HG02588 (cell line): Measurements from ENCODE around the gene ZNF629.
"Not testable (repeated sequence)": the region's sequence is repeated elsewhere in the genome, so short reads cannot be mapped to it uniquely, and the experiment has no call there.

Experiments used
- ATAC-seq: cut with Tn5 transposase; IDR thresholded peaks from one replicate; pipeline ENCODE4 v1.9.1; 2021; ENCODE audit warnings: mild to moderate bottlenecking, moderate library complexity; ENCODE audit not compliant: unreplicated experiment

Gene ZNF629

DNA sequence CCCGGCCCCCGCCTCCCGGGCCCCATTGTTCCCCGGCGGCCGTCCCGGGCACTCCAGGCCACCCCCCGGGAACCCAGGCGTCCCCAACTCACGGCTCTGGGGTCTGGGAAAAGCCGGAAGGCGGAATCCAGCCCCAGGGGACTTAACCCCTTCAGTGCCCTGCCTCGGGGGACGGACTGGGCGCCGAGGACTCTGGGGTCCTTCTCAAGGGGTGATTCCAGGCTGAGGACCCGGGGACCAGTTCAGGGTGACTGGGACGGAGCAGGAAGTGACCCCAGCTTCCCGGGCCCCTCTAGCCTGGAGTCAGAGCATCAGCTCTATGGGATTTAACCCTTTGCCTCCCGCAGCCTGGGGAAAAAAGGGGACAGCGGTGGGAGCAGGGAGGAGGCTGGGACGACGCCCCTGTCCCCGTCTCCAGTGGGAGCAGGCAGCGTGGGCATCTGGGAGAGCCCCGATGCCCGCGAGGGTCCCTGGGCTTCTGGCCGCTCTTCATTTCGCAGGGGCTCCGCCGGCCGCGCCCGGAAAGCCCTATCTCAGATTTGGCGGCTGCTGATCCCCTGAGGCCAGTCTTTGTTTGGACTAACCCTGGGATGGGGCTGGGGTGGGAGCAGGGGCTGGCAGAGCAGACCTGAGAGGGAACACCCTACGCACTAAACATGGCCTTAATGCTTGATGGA lies at the start of gene ZNF629:
TSS of gene ZNF629 (minus strand) at position 270 of the 677 bp plus-strand sequence. CDS start 2,723 bp downstream, outside the sequence.
- ATAC-seq: no peak

DNA sequence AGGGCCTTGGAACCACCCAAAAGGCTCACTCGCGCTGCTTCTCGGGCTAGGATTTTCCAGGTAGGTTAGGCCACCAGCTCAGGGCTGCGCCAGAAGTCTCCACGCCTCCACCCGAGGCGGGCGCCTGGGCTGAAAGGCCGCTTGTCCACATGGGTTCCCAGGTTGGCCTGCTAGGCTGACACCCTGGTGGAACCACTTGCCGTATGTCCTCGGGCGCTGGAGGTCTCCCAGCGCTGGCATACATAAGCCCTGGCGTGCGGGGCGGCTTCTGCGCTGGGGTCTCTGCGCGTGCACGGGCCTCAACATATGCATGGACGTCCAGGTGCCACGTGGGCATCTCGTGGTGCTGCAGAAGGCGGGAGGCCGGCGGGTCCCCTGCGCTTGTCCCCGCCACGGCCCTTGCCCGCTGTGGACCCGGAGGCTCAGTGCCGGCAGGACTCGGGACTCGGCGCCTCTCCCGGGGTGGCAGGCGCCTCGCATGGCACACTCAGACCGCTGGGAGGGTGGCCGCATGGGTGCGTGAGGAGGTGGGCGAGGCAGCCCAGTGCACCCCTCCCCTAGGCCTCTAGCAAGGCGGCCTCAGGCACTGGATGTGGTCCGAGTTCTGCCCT lies 47.2 kb upstream of the ZNF629 start:
- no peak for ATAC-seq

DNA sequence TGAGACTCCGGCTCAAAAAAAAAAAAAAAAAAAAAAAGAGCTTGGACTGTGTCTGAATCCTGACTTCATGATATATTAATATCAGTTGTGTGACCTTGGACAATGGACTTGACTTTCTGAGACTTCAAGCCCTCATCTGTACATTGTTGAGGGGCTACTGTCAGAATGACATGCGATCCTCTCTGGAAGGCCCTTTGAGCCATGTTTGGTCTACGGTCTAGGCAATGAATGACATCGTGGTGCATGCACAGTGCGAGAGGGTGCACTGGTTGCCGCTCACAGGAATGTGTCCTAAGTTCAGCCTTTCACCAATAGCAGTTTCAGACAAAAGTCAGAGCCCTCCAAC lies 43.0 kb upstream of the ZNF629 start:
- ATAC-seq: no peak

DNA sequence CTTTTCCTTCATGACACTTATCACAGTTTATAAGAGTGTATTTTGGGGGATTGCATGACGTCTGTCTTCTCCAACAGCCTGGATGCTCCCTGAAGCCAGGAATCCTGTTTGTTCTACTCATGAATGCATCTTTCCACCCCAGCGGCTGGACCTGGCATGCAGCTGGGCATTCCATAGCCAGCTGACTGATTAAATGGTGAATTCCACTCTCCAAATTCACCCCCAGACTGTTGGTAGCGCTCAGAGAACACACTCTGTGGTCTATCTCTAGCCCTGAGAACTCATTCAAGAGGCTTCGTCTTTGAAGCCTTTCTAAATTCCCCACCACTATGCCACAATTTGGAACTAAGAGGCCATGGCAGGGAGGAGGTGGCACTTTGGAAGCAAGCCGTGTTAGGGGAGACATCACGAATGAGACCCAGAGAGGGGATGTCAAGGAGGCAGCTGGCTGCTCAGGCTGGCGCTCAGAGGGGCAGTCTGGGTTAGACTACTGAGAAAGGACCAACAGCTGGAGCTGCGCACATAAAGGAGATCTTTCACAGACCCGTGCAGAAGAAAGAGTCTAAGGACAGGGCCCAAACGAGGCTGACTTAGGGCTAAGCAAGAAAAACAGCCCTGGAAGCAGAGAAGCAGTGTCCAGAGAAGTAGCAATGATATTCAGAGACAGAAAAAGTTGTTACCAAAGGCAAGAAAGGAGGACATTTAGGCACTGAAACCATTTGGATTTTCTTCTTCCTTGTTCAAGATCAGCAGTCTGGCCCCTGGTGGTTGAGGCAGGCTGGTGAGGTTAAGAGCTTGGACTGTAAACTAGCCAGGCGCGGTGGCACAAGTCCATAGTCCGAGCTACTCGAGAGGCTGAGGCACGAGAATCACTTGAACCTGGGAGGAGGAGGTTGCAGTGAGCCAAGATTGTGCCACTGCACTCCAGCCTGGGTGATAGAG lies 42.4 kb upstream of the ZNF629 start:
- ATAC-seq: no peak

DNA sequence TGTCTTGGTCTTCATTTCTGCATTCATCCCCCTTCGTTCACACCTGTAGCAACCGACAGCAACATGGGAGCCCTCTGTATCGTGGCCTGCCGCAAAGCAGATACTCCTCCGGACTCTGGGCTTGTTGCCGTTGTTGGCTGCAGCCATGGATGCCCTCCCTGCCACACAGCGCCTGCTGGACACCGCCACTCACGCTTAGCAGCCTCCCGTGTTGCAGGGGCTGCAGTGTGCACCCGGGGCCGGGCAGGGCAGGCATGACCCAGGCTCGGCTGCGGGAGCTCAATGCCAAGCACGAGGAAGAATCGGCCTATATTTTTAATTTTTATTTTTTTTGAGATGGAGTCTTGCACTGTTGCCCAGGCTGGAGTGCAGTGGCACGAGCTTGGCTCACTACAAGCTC lies 34.9 kb upstream of the ZNF629 start:
- ATAC-seq: no peak

DNA sequence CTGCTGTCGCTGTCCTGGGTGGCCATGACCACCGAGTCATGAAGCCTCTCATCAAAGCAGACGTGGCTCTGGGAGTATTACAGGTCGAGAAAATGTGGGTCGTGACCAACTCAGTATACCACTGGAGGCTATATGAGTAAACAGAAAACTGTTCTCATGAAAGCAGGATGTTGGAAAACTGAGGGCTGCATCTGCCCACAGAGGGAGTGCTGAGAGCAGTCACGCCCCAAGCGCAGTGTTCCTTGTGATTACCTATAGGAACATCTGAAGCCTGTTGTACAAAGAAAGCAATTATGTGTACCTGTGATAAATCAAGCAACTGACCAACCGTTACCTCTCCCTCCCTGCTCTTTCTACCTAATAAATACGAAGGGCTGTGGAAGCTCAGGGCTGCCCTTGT lies 34.4 kb upstream of the ZNF629 start:
- ATAC-seq: not testable (repeated sequence)

DNA sequence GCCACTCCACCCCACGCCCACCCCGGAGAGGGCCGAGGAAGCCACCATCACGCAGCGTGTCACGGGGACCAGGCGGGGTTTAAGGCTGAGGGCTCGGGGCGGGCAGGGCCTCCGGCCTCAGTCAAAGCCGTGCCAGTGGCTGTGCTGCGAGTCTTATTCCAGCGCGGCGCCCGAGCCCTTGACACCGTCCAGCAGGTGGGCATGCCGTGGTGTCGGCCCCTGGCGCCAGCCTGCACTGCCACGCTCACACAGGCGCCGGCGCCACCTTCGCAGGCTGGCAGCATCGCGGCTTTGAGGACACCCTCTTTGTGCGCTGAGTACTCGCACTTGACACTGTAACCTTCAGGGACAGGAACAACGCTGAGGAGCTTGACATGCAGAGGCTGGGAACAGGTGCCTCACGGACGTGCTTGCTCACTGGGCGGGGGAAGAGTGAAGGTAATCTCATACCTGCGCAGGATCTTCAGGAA lies 34.0 kb upstream of the ZNF629 start:
- ATAC-seq: no peak

DNA sequence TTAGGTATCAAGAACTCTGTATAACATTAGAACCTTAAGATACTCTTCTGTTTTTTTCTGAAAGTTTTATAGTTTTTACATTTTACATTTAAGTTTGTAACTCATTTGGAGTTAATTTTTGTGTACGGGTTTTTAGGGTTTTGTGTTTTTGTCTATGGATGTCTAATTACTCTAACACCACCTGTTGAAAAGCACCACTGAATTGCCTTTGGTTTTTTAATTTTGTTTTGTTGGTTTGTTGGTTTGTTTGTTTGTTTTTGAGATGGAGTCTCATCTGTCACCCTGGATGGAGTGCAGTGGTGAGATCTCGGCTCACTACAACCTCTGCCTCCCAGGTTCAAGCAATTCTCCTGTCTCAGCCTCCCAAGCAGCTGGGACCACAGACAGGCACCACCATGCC lies 29.8 kb upstream of the ZNF629 start:
- no peak for ATAC-seq

DNA sequence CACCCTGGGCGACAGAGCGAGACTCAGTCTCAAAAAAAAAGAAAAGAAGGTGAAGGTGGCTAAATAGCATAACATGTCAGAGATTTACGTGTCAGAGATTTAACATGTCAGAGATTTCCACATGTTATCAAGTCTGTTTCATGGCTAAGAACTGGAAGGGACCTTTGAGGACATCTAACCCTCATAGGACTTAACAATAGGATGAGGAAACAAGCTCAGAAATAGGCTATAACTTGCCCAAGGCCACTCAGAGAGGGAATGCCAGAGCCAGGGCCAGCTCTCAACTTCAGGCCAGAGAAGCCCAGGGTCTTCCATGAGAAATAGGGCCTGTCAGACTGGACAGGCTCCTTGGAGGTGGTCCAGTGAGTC lies 26.8 kb upstream of the ZNF629 start:
- no peak for ATAC-seq

DNA sequence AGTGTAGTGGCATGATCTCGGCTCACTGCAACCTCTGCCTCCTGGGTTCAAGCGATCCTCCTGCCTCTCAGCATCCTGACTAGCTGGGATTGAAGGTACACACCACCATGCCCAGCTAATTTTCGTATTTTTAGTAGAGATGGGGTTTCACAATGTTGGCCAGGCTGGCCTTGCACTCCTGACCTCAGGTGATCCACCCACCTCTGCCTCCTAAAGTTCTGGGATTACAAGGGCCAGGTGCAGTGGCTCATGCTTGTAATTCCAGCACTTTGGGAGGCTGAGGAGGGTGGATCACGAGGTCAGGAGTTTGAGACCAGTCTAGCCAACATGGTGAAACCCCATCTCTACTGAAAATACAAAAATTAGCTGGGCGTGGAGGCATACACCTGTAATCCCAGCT lies 22.7 kb upstream of the ZNF629 start:
- not testable (repeated sequence) for ATAC-seq

DNA sequence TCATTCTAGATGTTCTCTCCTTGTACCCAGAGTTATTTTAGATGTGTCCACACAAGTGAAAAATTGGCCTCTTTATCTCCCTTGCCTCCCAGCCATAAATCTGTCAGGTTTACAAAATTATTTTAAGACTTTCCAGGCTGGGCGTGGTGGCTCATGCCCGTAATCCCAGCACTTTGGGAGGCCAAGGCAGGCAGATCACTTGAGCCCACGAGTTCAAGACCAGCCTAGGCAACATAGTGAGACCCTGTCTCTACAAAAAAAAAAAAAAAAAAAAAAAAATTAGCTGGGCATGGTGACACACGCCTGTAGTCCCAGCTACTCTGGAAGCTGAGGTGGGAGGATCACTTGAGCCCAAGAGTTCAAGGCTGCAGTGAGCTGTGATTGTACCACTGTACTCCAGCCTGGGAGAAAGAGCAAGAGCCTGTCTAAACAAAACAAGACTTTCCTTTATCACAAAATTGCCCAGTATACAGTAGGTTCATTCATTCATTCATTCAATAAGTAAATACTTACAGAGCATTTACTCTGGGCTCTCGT lies 22.0 kb upstream of the ZNF629 start:
- ATAC-seq: not testable (repeated sequence)

DNA sequence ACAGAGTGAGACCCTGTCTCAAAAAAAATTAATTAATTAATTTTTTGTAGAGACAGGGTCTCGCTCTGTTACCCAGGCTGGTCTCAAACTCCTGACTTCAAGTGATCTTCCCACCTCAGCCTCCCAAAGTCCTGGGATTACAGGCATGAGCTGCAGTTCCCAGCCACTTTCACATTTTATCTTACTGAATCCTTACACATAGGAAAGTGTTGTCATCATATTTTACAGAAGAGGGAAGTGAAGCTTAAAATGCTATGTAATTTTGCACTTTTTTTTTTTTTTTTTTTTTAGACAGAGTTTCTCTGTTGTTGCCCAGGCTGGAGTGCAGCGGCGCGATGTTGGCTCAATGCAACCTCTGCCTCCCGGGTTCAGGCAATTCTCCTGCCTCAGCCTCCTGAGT lies 21.1 kb upstream of the ZNF629 start:
- ATAC-seq: no peak

DNA sequence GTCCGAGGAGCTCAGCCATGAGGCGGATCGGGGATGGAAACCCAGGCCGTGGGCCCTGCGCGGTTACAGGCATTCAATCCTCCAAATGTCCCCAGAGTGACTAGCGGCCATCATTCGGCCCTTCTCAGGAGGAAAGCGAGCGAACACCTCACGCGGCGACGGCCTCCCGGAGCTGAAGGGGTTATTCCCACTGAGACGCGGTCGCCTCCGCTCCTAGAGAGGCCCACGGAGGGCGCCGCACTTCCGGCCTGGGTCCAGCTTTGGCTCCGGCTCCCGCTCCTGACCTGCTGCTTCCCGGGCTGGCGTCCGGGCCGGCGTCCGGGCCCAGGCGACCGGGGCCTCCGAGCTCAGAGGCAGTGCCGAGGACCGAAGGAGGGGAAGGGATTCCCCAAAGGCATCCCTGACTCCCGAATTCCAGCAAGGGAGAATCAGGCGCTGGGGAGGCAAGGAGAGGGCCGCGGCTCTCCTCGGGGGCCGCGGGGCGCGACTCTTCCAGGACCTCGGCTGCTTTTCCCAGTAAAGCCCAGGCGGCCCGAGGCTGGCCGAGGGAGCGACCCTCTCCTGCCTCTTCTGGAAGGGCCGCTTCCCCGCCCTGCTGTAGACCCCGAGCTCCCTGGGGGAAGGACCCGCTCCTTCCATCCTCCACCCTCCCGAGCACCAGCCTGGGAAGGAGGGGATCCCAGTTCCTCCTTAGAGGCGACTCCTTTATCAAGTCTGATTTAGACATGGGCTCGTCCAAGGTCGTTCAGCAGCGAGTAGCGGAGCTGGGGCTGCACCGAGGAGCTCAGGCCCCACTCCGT lies 18.6 kb upstream of the ZNF629 start:
- no peak for ATAC-seq

DNA sequence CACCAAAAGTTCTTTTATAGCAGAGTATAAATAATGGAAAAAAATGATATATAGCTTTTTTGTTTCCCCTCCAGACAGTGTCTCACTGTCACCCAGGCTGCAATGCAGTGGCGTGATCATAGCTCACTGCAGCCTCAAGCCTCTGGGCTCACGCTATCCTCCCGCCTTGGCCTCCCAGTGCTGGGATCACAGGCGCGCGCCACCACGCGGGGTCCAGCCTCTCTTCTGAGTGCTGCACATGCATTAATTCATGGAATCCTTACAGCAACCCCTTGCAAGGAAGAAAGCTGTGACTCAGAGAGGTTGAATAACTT lies 18.0 kb upstream of the ZNF629 start:
- ATAC-seq: no peak

DNA sequence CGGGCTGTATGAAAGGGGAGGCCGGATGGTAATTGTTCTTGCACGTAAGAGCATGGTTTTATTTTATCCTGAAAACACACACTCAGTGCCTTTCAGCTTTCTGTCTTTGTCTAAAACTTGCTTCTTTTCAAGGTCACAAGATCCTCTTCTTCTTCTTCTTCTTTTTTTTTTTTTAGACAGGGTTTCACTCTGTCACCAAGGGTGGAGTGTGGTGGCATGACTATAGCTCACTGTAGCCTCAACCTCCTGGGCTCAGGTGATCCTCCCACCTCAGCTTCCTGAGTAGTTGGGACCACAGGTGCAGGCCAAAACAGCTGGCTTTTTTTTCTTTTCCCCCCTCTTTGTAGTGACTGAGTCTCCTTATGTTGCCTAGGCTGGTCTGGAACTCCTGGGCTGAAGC lies 15.9 kb upstream of the ZNF629 start:
- ATAC-seq: no peak

DNA sequence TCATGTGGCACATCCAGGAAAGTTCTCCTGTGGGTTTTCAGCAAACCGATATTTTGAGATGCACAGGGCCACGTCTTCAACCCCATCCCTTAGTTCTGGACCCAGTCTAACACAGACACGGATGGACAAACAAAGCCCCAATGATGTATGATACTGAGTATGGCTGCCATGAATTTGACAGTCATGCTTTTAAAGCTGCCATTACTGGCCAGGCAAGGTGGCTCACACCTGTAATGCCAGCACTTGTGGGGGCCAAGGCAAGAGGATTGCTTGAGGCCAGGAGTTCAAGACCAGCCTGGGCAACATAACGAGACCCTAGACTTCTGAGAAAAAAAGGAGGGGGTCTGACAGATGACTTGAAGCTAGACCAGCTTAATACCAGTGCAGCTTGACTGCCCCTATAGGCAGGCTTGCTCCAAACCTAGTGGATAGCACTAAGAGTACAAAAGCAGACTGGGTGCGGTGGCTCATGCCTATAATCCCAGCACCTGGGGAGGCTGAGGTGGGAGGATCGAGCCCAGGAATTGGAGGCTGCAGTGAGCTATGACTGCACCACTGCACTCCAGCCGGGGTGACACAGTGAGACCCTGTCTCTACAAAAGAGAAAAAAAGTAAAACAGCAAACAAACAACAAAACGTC lies 10.8 kb upstream of the ZNF629 start:
- ATAC-seq: no peak

DNA sequence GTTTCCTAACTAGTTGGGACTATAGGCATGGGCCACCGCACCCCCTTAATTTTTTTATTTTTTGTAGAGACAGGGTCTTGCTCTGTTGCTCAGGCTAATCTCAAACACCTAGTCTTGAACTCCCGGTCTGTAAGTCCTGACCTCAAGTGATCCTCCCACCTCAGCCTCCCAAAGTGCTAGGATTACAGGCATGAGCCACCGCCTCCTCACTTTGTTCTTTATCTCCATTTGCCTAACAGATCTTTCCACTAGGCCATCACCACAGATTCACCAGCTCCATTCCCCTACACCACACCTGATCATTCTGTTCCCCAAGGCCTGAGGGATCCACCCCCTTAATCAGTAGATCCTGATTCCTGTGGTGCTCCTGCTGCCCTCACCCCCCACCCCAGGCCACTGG lies 7.6 kb upstream of the ZNF629 start:
- ATAC-seq: no peak

DNA sequence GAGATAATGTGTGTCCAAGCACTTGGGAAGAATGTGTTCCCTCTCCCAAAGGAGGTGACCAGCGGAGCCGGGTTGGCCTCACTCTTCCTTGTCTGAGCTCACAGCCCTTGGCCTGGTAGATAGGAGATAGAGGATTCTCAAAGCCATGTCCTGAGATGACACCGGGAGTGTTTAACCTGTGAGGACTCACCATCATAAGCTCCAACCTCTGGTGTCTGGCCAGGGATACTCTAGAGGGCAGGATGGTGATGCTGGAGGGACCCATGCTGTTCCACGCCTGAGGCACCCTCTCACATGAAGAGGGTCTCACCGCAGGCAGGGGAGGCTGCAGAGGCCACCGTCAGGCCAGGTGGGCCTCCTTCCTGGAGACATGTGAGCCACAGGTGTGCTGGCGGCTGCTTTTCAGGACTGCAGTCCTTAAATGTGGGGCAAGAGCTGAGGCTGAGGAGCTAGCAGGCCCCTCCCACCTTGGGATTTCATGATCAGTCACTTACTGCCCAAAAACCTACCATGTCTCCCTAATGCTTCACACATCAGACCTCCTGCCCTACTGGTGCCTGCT lies 6.6 kb upstream of the ZNF629 start:
- no peak for ATAC-seq

DNA sequence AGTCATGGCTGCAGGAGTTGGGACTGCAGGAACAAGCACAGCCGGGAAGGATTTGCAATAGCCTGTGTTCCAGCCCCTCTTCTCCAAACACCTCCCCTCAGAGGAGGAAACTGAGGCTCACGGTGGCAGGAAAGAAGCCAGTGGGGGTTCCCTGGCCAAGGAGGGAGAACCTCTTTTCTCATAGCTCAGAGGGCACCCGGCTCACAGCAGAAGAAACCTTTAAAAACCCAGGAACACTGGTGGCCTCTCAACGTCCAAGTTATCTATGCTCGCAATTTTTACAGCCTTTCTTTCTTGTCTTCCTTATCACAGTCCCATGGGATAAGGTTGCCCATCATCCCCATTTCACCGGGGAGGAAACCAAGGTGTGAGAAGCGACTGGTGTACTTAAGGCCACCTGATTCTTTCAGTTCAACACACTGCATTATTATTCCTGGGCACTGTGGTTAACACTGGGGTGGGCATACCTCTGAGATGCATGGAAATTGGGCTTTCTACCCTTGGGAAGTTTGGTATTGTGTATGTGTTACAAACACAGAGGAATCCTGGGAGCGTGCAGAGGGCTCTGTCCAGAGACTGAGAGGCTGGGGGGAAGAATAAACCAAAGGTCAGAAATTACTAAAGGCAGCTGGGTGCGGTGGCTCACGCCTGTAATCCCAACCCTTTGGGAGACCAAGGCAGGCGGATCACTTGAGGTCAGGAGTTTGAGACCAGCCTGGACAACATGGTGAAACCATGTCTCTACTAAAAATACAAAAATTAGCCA lies 791 bp upstream of the ZNF629 start:
- no peak for ATAC-seq
